ENCODE measurements around the gene SORL1. TPM values are rescaled to one million over a fixed set of nuclear protein-coding genes. Genes with fewer than 3 reads are reported as not detected.

The SORL1 gene
- total RNA-seq, 1 experiment from 2014 or later = 4.9 TPM

DNA sequence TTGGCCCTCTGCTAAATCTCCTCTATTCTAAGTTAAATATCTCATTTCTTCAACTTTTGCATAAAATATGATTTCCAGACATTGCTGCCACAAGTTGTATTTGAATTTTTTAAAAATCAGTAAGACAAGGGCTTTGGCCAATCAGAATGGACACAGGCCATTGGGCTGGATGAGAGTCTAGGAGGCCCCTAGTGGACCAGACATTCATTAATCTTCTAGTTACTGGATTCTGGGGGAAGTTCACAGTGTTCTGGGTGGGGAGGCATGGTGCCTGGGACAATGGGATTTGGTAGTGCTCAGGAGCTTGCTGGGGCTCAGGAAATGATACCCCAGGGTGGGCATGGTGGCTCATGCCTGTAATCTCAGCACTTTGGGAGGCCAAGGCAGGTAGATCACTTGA is 12.4 kb upstream of the SORL1 start:
- no peak overlapping the region for H2AFZ ChIP-seq
- no peak overlapping the region for H3K4me3 ChIP-seq
- no peak for DNase-seq
- H3K79me2 ChIP-seq (ENCODE audit: low read depth) = no peaks in the 10 kb centered on the region
- no peak for TF ChIP-seq CTCF (conservative IDR thresholded peaks at IDR 0.05)
- TF ChIP-seq EZH2 (IDR thresholded peaks at IDR 0.05; ENCODE audit: low read depth) = no peak
- ChIA-PET CTCF (no interaction called here), POLR2A (ENCODE audit: unreplicated experiment) (no interaction called here)
- H3K27ac ChIP-seq = no peak overlapping the region
- H3F3A ChIP-seq (ENCODE audit: insufficient read depth, low read depth) = no peaks in the 10 kb centered on the region
- H3K36me3 ChIP-seq (ENCODE audit: low read depth) = no peaks in the 10 kb centered on the region
- intact Hi-C loops (cut with micrococcal nuclease; ENCODE audit: unreplicated experiment) = no loop called here
- no peaks in the 10 kb centered on the region for H3K9me2 ChIP-seq (ENCODE audit: insufficient read depth)
- no peaks in the 10 kb centered on the region for H4K20me1 ChIP-seq (ENCODE audit: insufficient read depth)
- H3K9me3 ChIP-seq (ENCODE audit: insufficient read depth, low read depth) = no peaks in the 10 kb centered on the region
- H3K4me2 ChIP-seq = no peak overlapping the region
- H3K4me1 ChIP-seq (replicated peaks; ENCODE audit: insufficient read depth) = no peaks in the 10 kb centered on the region
- no TSS peak for BruUV-seq (replicated peaks)
- H3K27me3 ChIP-seq (ENCODE audit: insufficient read depth, low read depth) = peaks cover 22% of the 10 kb centered on the region; the same call in 1 of the 2 replicates

DNA sequence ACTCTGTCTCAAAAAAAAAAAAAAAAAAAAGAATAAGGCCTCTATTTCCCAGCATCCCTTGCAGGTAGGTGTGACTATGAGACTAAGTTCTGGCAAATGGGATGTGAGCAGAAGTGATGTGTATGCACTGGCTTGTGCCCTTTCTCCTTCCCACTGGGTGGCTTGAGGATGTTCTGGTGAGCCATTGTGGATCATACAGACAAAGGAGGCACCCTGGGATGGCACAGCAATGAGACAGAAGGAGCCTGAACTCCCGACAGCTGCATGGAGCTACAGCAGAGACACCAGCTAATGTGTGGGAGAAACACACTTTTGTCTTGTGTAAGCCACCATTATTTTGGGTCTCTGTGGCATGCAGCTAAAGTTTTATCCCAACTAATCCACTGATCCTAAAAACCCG is 10.6 kb upstream of the SORL1 start:
- Histone ChIP-seq H2AFZ (no peak overlapping the region), H3K27me3 (ENCODE audit: insufficient read depth, low read depth) (peaks cover 10% of the 10 kb centered on the region; the same call in 1 of the 2 replicates), H3K9me2 (ENCODE audit: insufficient read depth) (no peaks in the 10 kb centered on the region), H3K4me3 (no peak overlapping the region), H3K4me2 (no peak overlapping the region), H3K4me1 (replicated peaks; ENCODE audit: insufficient read depth) (no peaks in the 10 kb centered on the region), H3K27ac (no peak overlapping the region), H4K20me1 (ENCODE audit: insufficient read depth) (no peaks in the 10 kb centered on the region), H3K79me2 (ENCODE audit: low read depth) (no peaks in the 10 kb centered on the region), H3K9me3 (ENCODE audit: insufficient read depth, low read depth) (no peaks in the 10 kb centered on the region), H3F3A (ENCODE audit: insufficient read depth, low read depth) (no peaks in the 10 kb centered on the region), H3K36me3 (ENCODE audit: low read depth) (no peaks in the 10 kb centered on the region)
- no peak for DNase-seq
- no TSS peak for BruUV-seq (replicated peaks)
- ChIA-PET POLR2A (ENCODE audit: unreplicated experiment) (no interaction called here), CTCF (interaction anchor here (0.6 kb wide), 1 partner anchor 22 kb away, joined by 6 read pairs; no protein-coding TSS in a partner anchor)
- intact Hi-C loops (cut with micrococcal nuclease; ENCODE audit: unreplicated experiment) = no loop called here
- TF ChIP-seq CTCF (conservative IDR thresholded peaks at IDR 0.05) (no peak), EZH2 (IDR thresholded peaks at IDR 0.05; ENCODE audit: low read depth) (no peak)

- CTCF ChIA-PET = interaction anchor here (0.9 kb wide), 1 partner anchor 25 kb away, joined by 3 read pairs; no protein-coding TSS in a partner anchor
- no peak overlapping the region for H3K4me3 ChIP-seq
- H3K27ac ChIP-seq = no peak overlapping the region
- POLR2A ChIA-PET (ENCODE audit: unreplicated experiment) = no interaction called here
- H3K4me2 ChIP-seq = no peak overlapping the region
- no TSS peak for BruUV-seq (replicated peaks)
- no peaks in the 10 kb centered on the region; the same call in 1 of the 2 replicates for H3K27me3 ChIP-seq (ENCODE audit: insufficient read depth, low read depth)
- H3K36me3 ChIP-seq (ENCODE audit: low read depth) = no peaks in the 10 kb centered on the region
- H3K4me1 ChIP-seq (replicated peaks; ENCODE audit: insufficient read depth) = no peaks in the 10 kb centered on the region
- intact Hi-C loops (cut with micrococcal nuclease; ENCODE audit: unreplicated experiment) = no loop called here
- no peak for DNase-seq
- H3K9me2 ChIP-seq (ENCODE audit: insufficient read depth) = no peaks in the 10 kb centered on the region
- no peaks in the 10 kb centered on the region for H3K9me3 ChIP-seq (ENCODE audit: insufficient read depth, low read depth)
- H4K20me1 ChIP-seq (ENCODE audit: insufficient read depth) = no peaks in the 10 kb centered on the region
- no peak overlapping the region for H2AFZ ChIP-seq
- H3K79me2 ChIP-seq (ENCODE audit: low read depth) = no peaks in the 10 kb centered on the region
- TF ChIP-seq EZH2 (IDR thresholded peaks at IDR 0.05; ENCODE audit: low read depth) (no peak), CTCF (conservative IDR thresholded peaks at IDR 0.05) (no peak)
- no peaks in the 10 kb centered on the region for H3F3A ChIP-seq (ENCODE audit: insufficient read depth, low read depth)
Observed at GRCh38 chr11:121443688-121444275, 8.3 kb upstream of the SORL1 start.
